HepG2 (cell line): Measurements from ENCODE around the gene C16orf86. TPM values are rescaled to one million over a fixed set of nuclear protein-coding genes. Genes with fewer than 3 reads are reported as not detected.

Experiments
- ERF ChIP-seq: IDR thresholded peaks from 2 replicates; pipeline ENCODE4 v1.6.1; 2018; ENCODE audit warnings: missing biosample characterization, missing genetic modification reagents
- FOXP4 ChIP-seq: sonication (generic); formaldehyde crosslinking; IDR thresholded peaks from 2 replicates; pipeline ENCODE4 v1.4.0; 2020; ENCODE audit warnings: missing genetic modification reagents
- HES4 ChIP-seq: sonication (generic); formaldehyde crosslinking; IDR thresholded peaks from 2 replicates; pipeline ENCODE4 v1.9.0; 2021; ENCODE audit warnings: mild to moderate bottlenecking, missing genetic modification reagents, borderline replicate concordance
- KAT7 ChIP-seq: IDR thresholded peaks from 2 replicates; pipeline ENCODE4 v1.6.1; 2018; ENCODE audit warnings: borderline replicate concordance, missing compliant biosample characterization
- MTF2 ChIP-seq: sonication (generic); formaldehyde crosslinking; IDR thresholded peaks from 2 replicates; pipeline ENCODE4 v1.5.0; 2020; ENCODE audit warnings: missing genetic modification reagents, borderline replicate concordance
- NFKB2 ChIP-seq: sonication (generic); formaldehyde crosslinking; IDR thresholded peaks from 2 replicates; pipeline ENCODE4 v1.4.0; 2020; ENCODE audit warnings: missing genetic modification reagents, borderline replicate concordance
- PCBP2 ChIP-seq: fragments of 200-400 bp; formaldehyde crosslinking; optimal IDR thresholded peaks from 2 replicates; pipeline ENCODE3; 2018; ENCODE audit warnings: low read length, low read depth; ENCODE audit not compliant: poor library complexity, severe bottlenecking
- SRSF9 ChIP-seq: fragments of 200-400 bp; formaldehyde crosslinking; IDR thresholded peaks from 2 replicates; pipeline ENCODE4 v1.6.1; 2018; ENCODE audit warnings: borderline replicate concordance, mild to moderate bottlenecking, low read depth, low read length; ENCODE audit not compliant: insufficient read depth, poor library complexity, severe bottlenecking
- ZBTB34 ChIP-seq: sonication (generic); formaldehyde crosslinking; IDR thresholded peaks from 2 replicates; pipeline ENCODE4 v1.8.0; 2022; ENCODE audit warnings: mild to moderate bottlenecking, missing genetic modification reagents
- ZBTB37 ChIP-seq: sonication (generic); formaldehyde crosslinking; IDR thresholded peaks from 2 replicates; pipeline ENCODE4 v1.4.0; 2020; ENCODE audit warnings: mild to moderate bottlenecking, missing genetic modification reagents
- ZNF142 ChIP-seq: sonication (generic); formaldehyde crosslinking; IDR thresholded peaks from 2 replicates; pipeline ENCODE4 v1.4.0; 2020; ENCODE audit warnings: missing genetic modification reagents
- ZNF281 ChIP-seq: sonication (generic); formaldehyde crosslinking; IDR thresholded peaks from 2 replicates; pipeline ENCODE4 v1.4.0; 2020; ENCODE audit warnings: missing genetic modification reagents, borderline replicate concordance
- ZNF292 ChIP-seq: sonication (generic); formaldehyde crosslinking; IDR thresholded peaks from 2 replicates; pipeline ENCODE4 v1.8.1; 2022; ENCODE audit warnings: mild to moderate bottlenecking, low read depth, missing genetic modification reagents, borderline replicate concordance
- polyA plus RNA-seq, 8 experiments: library from polyadenylated mRNA; depleted of rRNA in 3 of 8; stranded (reverse) in 7 of 8; unstranded in 1 of 8; fragments of >200 nt; fragmentation: Illumina TruSeq in 4 of 8; extraction: Trizol in 4 of 8; gene quantifications; 2 replicates each; pipeline versions ENCODE4 v1.2.1 to v1.2.3, GENCODE V29; 2011 to 2016; ENCODE audit warnings: low read depth in 4 of 8, missing spikeins in 1 of 8, mixed read lengths in 1 of 8; ENCODE audit not compliant: insufficient read depth in 1 of 8
- total RNA-seq, 5 experiments: library from RNA; depleted of rRNA; stranded (reverse); fragments of >200 nt; fragmentation: Illumina TruSeq; extraction: Trizol; gene quantifications; 2 replicates each; pipeline ENCODE4 v1.2.3, GENCODE V29; 2016; ENCODE audit warnings: low read depth in 1 of 5

C16orf86 gene
- total and polyA plus RNA-seq, 2 of the 13 experiments (the other 11 are each of a cell fraction or from before 2014, with no cell fraction given), result 1.5 to 3.1 TPM

- TF ChIP-seq ZNF142 (CRISPR knock-in tag), result no peak
- TF ChIP-seq MTF2 (CRISPR knock-in tag), result peak; percentile 80; the same call in 1 of the 2 replicates
- no peak for TF ChIP-seq KAT7 (CRISPR knock-in tag)
- TF ChIP-seq ZNF292 (CRISPR knock-in tag), result peak; percentile 86; the same call in 1 of the 2 replicates
- TF ChIP-seq ZBTB34 (CRISPR knock-in tag), result 0 out of 2 replicates have a peak, but pooled peaks have one; percentile 30
- TF ChIP-seq NFKB2 (CRISPR knock-in tag), result peak; percentile 84; the same call in 1 of the 2 replicates
- TF ChIP-seq HES4, result no peak
- no peak for TF ChIP-seq PCBP2
- TF ChIP-seq ERF, result peak; percentile 94
- TF ChIP-seq ZBTB37 (CRISPR knock-in tag), result no peak; the same call in 1 of the 2 replicates
- TF ChIP-seq FOXP4 (CRISPR knock-in tag), result peak; percentile 57; the same call in 1 of the 2 replicates
- peak; percentile 42; the same call in 1 of the 2 replicates for TF ChIP-seq ZNF281
- no peak for TF ChIP-seq SRSF9
Measured at GRCh38 chr16:67667817-67668494, 1.3 kb downstream of the C16orf86 start (continued).
